NCI-H2171 treated with DMSO at 0.1 percent for 48 hours (cell line): ENCODE measurements around the gene PTPRN2.
"Not testable (repeated sequence)": the region's sequence is repeated elsewhere in the genome, so short reads cannot be mapped to it uniquely, and the experiment has no call there.

ENCODE experiments used
- DNase-seq: peaks from one replicate; lab custom pipeline; 2025; lab: John Stamatoyannopoulos, UW

The PTPRN2 gene

GRCh38 chr7:157996359-157997079 is 591.1 kb downstream of the PTPRN2 start:
- peak; percentile 90 for DNase-seq

- DNase-seq, result no peak
Measured at GRCh38 chr7:157995815-157996214, 591.8 kb downstream of the PTPRN2 start.

DNA sequence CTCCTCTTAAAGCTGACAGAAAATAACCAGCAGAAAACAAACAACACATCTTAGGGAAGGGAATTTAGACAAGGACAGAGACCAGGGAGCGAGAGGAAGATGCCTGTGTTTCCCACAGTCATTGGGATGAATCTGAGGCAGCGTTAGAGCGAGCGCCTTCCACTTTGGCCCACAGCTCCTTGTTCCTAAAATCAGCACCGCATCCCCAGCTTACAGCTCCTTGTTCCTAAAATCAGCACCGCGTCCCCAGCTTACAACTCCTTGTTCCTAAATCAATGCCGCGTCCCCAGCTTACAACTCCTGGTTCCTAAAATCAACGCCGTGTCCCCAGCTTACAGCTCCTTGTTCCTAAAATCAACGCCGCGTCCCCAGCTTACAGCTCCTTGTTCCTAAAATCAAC is 593.3 kb downstream of the PTPRN2 start:
- DNase-seq, result no peak

GRCh38 chr7:157993406-157994105 is 594.1 kb downstream of the PTPRN2 start:
- no peak for DNase-seq

DNA sequence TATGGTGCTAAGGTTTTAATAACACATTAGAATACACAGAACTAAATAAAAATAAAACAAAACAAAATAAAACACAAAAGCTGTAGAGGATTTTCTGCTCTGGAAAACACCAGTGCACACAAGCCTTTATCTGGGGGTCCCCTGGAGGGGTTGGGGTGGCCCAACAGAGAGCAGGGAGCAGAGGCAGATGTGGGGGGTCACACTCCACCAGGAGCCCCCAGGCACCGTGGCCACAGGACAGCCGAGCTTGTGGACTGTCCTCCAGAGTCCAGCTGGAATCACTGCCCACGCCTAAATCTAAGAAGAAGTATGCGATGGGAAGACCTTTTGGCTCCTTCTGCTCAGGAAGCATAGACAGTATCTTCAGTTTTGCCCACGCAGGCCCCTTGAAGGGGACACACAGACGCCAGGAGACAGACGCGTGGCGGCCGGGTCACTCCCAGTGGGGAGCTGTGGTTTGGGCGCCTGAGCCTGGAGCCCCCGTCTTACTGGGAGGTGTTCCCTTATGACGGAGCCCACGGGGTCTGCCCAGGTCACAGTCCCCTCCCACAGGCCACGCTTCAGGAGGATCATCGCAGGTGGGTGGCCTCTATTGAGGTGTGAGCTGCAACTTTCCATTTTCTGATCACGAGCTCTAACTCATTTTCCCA is 595.0 kb downstream of the PTPRN2 start:
- no peak for DNase-seq

DNA sequence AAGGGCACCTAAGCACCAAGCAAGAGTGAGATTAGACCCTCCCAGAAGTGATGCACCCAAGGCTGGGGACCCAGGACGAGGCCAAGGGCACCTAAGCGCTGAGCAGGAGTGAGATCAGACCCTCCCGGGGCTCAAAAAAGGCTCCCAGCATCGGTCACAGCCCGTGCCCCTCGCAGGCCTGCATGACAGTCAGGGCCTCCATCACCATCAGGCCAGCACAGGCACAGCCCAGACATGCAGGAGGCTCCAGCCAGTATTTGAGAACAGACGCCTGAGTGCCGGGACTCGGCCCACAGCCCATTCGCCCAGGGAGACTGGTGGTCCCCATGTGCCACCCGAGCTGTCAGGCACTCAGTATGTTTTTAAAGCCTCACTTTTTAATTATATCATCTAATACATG is 595.9 kb downstream of the PTPRN2 start:
- DNase-seq, result no peak

GRCh38 chr7:157991351-157991750 is 596.3 kb downstream of the PTPRN2 start:
- DNase-seq, result no peak

DNA sequence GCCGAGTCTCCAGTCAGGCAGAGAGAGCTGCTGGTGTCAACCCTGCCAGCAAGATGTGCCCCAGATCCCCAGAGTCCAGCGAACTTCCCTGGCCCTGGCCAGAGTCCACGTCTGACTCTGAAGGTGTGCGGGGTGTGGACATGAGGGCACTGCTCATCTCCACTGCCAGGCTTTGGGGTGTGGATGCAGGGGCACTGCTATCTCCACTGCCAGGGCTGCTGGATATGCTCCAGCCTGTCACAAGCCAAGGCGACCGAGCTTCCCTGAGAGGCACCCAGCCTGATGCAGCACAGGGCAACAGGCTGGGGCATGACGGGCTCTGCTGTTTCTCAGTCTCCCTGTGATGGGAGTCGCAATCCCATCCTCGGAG is 596.8 kb downstream of the PTPRN2 start:
- DNase-seq, result peak; percentile 16

DNA sequence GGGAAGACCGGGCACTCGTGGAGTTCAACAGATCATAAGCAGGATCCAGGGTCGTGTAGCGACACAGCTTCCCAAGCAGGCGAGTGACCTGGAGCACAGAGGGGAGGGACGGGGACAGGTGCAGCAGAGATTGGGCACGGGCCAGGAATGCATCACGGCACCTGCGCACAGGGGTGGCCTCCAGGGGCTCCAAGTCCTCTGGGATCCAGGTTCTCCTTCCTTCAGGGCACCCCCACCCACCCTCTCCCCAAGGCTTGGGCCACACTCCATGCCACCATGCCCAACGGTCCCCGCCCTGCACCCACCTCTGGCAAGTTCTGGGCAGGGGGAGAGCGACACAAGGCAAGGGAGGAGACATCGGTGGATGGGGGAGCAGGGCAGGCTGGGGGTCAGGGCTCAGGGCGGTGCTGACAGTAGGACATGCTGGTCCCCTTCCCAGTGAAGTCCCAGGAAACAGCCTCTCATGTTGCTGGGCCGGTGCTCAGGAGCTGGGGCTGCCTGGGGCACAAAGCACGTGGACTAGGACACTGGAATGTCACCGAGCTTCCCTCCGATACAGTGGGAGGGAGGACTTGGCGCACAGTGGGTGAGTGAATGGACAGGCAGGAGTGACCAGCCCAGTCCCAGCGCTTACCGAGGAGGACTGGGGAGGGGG is 597.3 kb downstream of the PTPRN2 start:
- DNase-seq, result peak; percentile 21

- no peak for DNase-seq
Measured at GRCh38 chr7:157989589-157989988, 598.0 kb downstream of the PTPRN2 start.

DNA sequence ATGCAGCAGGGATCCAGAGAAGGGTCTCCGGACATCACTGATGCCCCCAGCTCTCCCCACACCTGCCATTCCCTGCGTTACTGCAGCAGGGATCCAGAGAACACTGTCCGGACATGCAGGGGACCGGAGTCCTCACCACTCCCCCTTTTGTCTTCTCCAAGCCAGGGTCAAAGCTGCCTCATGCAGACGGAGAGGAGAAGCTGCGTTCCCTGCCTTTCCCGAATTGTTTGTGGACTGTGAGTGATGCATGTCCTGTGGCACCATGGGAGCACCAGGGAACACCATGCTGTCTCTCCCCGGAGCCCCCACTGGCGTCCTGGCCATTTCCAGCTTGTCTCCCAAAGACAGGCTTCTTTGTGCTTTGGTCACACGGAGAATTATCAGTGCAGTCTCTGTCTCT is 599.7 kb downstream of the PTPRN2 start:
- no peak for DNase-seq

GRCh38 chr7:157986051-157986450 is 601.6 kb downstream of the PTPRN2 start:
- no peak for DNase-seq

GRCh38 chr7:157985636-157986035 is 602.0 kb downstream of the PTPRN2 start:
- DNase-seq, result no peak

- DNase-seq, result no peak
Measured at GRCh38 chr7:157984423-157985163, 603.0 kb downstream of the PTPRN2 start.

GRCh38 chr7:157983502-157984422 is 603.9 kb downstream of the PTPRN2 start:
- no peak for DNase-seq

DNA sequence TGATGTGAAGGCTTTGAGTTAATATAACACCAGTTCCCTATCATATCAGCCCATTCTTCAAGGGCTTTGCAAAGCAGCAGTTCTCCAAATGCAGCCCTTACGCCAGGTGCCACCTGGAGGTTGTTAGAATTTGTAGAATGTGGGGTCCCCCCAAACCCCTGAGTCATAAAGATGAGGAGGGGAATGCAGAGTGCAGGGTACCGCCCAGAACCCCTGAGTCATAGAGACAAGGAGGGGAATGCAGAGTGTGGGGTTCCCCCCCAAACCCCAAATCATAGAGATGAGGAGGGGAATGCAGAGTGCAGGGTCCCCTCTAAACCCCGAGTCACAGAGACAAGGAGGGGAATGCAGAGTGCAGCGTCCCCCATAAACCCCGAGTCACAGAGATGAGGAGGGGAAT is 605.8 kb downstream of the PTPRN2 start:
- DNase-seq, result no peak

DNA sequence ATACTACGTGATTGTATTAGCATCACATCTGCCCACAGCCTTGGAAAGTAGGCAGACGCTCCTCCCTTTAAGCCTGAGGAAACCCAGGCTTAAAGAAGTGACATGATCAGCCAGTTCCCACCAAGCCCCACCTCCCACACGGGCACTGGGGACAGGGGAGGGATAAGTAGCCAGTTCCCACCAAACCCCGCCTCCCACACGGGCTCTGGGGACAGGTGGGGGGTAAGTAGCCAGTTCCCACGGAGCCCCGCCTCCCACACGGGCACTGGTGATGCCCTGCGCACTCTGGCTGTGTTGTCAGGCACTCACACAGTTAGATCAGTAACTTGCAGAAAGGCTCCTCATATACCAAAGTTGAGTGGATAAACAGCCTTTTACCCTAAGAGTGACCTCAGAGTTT is 606.8 kb downstream of the PTPRN2 start:
- no peak for DNase-seq

DNA sequence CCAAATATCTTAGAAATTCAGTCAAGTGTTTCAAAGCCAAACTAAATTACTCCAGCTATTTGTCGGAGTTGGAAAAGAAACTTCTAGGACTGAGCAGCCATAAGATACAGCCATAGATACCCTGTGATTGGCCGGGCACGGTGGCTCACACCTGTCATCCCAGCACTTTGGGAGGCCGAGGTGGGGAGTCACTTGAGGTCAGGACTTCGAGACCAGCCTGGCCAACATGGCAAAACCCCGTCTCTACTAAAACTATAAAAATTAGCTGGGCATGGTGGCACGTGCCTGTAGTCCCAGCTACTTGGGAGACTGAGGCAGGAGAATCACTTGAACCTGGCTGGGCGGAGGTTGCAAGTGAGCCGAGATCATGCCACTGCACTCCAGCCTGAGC is 607.3 kb downstream of the PTPRN2 start:
- DNase-seq, result not testable (repeated sequence)

- no peak for DNase-seq
Measured at GRCh38 chr7:157979636-157980340, 607.8 kb downstream of the PTPRN2 start.

GRCh38 chr7:157978766-157979165 is 608.9 kb downstream of the PTPRN2 start:
- DNase-seq, result no peak
